SK-N-SH (cell line): ENCODE results near the gene IGF1R. TPM values are rescaled to one million over a fixed set of nuclear protein-coding genes. Genes with fewer than 3 reads are reported as not detected.
A peak's percentile ranks its signal among the peaks of the same experiment; 100 is the strongest.

ENCODE experiments used
- CTCF ChIA-PET: fragments of 300-600, 350-600 bp; formaldehyde crosslinking; extraction: SDS; loops from one replicate; lab custom pipeline; 2021; lab: Yijun Ruan, JAX
- POLR2A ChIA-PET: fragments of 350-600 bp; sonication (Branson Sonifier 250); formaldehyde crosslinking; extraction: SDS; loops from one replicate; lab custom pipeline; 2020; ENCODE audit warnings: antibody characterized with exemption, inconsistent platforms; lab: Yijun Ruan, JAX
- DNase-seq: peaks from one replicate; pipeline ENCODE4 v3.0.0; 2012
- H2AFZ ChIP-seq: fragments of 200-600 bp; sonication (generic); 2 replicates; pipeline ENCODE4 v1.8.1; 2016; ENCODE audit warnings: antibody characterized with exemption, mild to moderate bottlenecking, low read depth
- H3F3A ChIP-seq: fragments of 200-600 bp; sonication (generic); replicated peaks from 2 replicates; pipeline ENCODE3; 2016; ENCODE audit warnings: antibody characterized with exemption, mild to moderate bottlenecking; ENCODE audit not compliant: insufficient read depth
- H3K27ac ChIP-seq, 2 experiments: fragments of 200-500 bp in 1 of 2; fragments of 200-600 bp in 1 of 2; sonication (Bioruptor generic) in 1 of 2; sonication (generic), shearing (Covaris generic) in 1 of 2; 2 replicates each; pipeline versions ENCODE4 v1.5.1 to v1.6.1; 2014 to 2016; ENCODE audit warnings: low read depth in 2 of 2, inconsistent platforms in 1 of 2, low read length in 1 of 2, mild to moderate bottlenecking in 1 of 2, mixed read lengths in 1 of 2
- H3K27me3 ChIP-seq: fragments of 200-600 bp; sonication (generic), shearing (Covaris generic); 2 replicates; pipeline ENCODE4 v1.6.1; 2016; ENCODE audit warnings: mixed run types; ENCODE audit not compliant: insufficient read depth
- H3K36me3 ChIP-seq, 2 experiments: fragments of 200-500 bp in 1 of 2; fragments of 200-600 bp in 1 of 2; sonication (Bioruptor generic) in 1 of 2; sonication (generic) in 1 of 2; replicated peaks in 1 of 2; 2 replicates each; pipeline versions ENCODE3 to v1.5.1; 2014 to 2016; ENCODE audit warnings: low read length in 1 of 2, mild to moderate bottlenecking in 1 of 2; ENCODE audit not compliant: insufficient read depth in 2 of 2, control insufficient read depth in 1 of 2
- H3K4me1 ChIP-seq, 2 experiments: fragments of 200-500 bp in 1 of 2; fragments of 200-600 bp in 1 of 2; sonication (Bioruptor generic) in 1 of 2; sonication (generic), shearing (Covaris generic) in 1 of 2; 2 replicates each; pipeline versions ENCODE4 v1.5.1 to v1.6.1; 2014 to 2016; ENCODE audit warnings: low read depth in 1 of 2, low read length in 1 of 2, mixed run types in 1 of 2; ENCODE audit not compliant: insufficient read depth in 2 of 2, control insufficient read depth in 1 of 2
- H3K4me2 ChIP-seq: fragments of 200-600 bp; sonication (generic), shearing (Covaris generic); 2 replicates; pipeline ENCODE4 v1.6.1; 2017; ENCODE audit warnings: mixed run types
- H3K4me3 ChIP-seq, 2 experiments: fragments of 200-500 bp in 1 of 2; fragments of 200-600 bp in 1 of 2; sonication (Bioruptor generic) in 1 of 2; sonication (generic), shearing (Covaris generic) in 1 of 2; 2 replicates each; pipeline versions ENCODE4 v1.5.1 to v1.8.1; 2014 to 2016; ENCODE audit warnings: low read depth in 2 of 2, inconsistent platforms in 1 of 2, low read length in 1 of 2, mild to moderate bottlenecking in 1 of 2, mixed read lengths in 1 of 2, moderate library complexity in 1 of 2
- H3K79me2 ChIP-seq: fragments of 200-600 bp; sonication (generic); 2 replicates; pipeline ENCODE4 v1.8.1; 2017; ENCODE audit warnings: mild to moderate bottlenecking; ENCODE audit not compliant: insufficient read depth
- H3K9ac ChIP-seq: fragments of 200-600 bp; sonication (generic); 2 replicates; pipeline ENCODE4 v1.6.1; 2017; ENCODE audit warnings: mixed run types
- H3K9me2 ChIP-seq: fragments of 200-600 bp; sonication (generic); 2 replicates; pipeline ENCODE4 v1.6.1; 2017; ENCODE audit warnings: mixed run types
- H3K9me3 ChIP-seq: fragments of 200-600 bp; sonication (generic); 2 replicates; pipeline ENCODE4 v1.6.1; 2017; ENCODE audit warnings: mixed run types, mild to moderate bottlenecking, moderate library complexity
- H4K20me1 ChIP-seq: fragments of 200-600 bp; sonication (generic); 2 replicates; pipeline ENCODE4 v1.6.1; 2017; ENCODE audit warnings: mild to moderate bottlenecking, mixed run types; ENCODE audit not compliant: insufficient read depth
- CHD2 ChIP-seq: fragments of 150-350 bp; IDR thresholded peaks from 2 replicates; pipeline ENCODE4 v1.6.1; 2018; ENCODE audit warnings: low read length; ENCODE audit not compliant: partially characterized antibody
- ELF1 ChIP-seq: IDR thresholded peaks from 2 replicates; pipeline ENCODE4 v1.4.0; 2012
- FOSL2 ChIP-seq: IDR thresholded peaks from 2 replicates; pipeline ENCODE4 v1.4.0; 2012; ENCODE audit warnings: low read depth, mild to moderate bottlenecking, moderate library complexity, borderline replicate concordance
- GATA2 ChIP-seq: sonication (generic); formaldehyde crosslinking; IDR thresholded peaks from 2 replicates; pipeline ENCODE4 v1.5.0; 2020; ENCODE audit warnings: mild to moderate bottlenecking, missing genetic modification reagents
- NFIC ChIP-seq: IDR thresholded peaks from 2 replicates; pipeline ENCODE4 v1.4.0; 2012; ENCODE audit warnings: borderline replicate concordance
- NRF1 ChIP-seq: IDR thresholded peaks from 2 replicates; pipeline ENCODE4 v1.6.1; 2012; ENCODE audit warnings: low read depth, mild to moderate bottlenecking, low read length
- RAD21 ChIP-seq: IDR thresholded peaks from 2 replicates; pipeline ENCODE4 v1.6.1; 2012; ENCODE audit warnings: mild to moderate bottlenecking, low read length
- RXRA ChIP-seq: IDR thresholded peaks from 2 replicates; pipeline ENCODE4 v1.4.0; 2012; ENCODE audit warnings: low read depth, mild to moderate bottlenecking, borderline replicate concordance
- SMC3 ChIP-seq: IDR thresholded peaks from 2 replicates; pipeline ENCODE4 v1.6.1; 2012; ENCODE audit warnings: low read depth, low read length, improper control_type of control experiment
- TCF12 ChIP-seq: IDR thresholded peaks from 2 replicates; pipeline ENCODE4 v1.4.0; 2012
- WGBS: methylation state at CpG from one replicate; pipeline ENCODE4 v1.1.6; 2017; ENCODE audit warnings: low lambda C conversion rate; 5-methylcytosine and 5-hydroxymethylcytosine counted together
- polyA plus RNA-seq, 3 experiments: library from polyadenylated mRNA; depleted of rRNA; stranded (reverse); fragments of >200 nt; gene quantifications; 2 replicates each; pipeline ENCODE4 v1.2.3, GENCODE V29; 2012
- TF ChIP-seq, protein P1 (sequence below): fragments of 200-600 bp; sonication (generic); IDR thresholded peaks from 2 replicates; pipeline ENCODE4 v1.6.1; 2017; ENCODE audit warnings: antibody characterized with exemption, mild to moderate bottlenecking, moderate library complexity

IGF1R gene
- polyA plus RNA-seq, 1 of the 3 experiments (the other 2 are of a cell fraction): 9.5 TPM

GRCh38 chr15:98657721-98658120, 9.4 kb downstream of the IGF1R start:
- no peaks in the 10 kb centered on the region for H3K9me3 ChIP-seq
- peaks cover 65% of the 10 kb centered on the region for H4K20me1 ChIP-seq
- no peaks in the 10 kb centered on the region for H3K36me3 ChIP-seq
- no peaks in the 10 kb centered on the region for H3K27me3 ChIP-seq
- peaks cover 3% of the 10 kb centered on the region for H3F3A ChIP-seq
- WGBS: 55% methylated on average over 4 of the region's 4 CpGs
- CTCF ChIA-PET: interaction anchor here (0.9 to 5.5 kb wide), 10 partner anchors 9 to 215 kb away, joined by 3 to 51 read pairs (median 4); partner anchors contain the start of gene IGF1R
- H3K9me2 ChIP-seq: no peaks in the 10 kb centered on the region
- H3K79me2 ChIP-seq: peaks cover 89% of the 10 kb centered on the region
- H3K27ac ChIP-seq: no peak overlapping the region
- no peak overlapping the region for H3K4me2 ChIP-seq
- no peak overlapping the region for H3K4me3 ChIP-seq
- no peak for DNase-seq
- no peak overlapping the region for H3K9ac ChIP-seq
- POLR2A ChIA-PET: no interaction called here
- H2AFZ ChIP-seq: no peak overlapping the region
- TF ChIP-seq FOSL2: no peak; the same call in 1 of the 2 replicates
- no peak for TF ChIP-seq ELF1
- TF ChIP-seq TCF12: no peak
- TF ChIP-seq, protein P1, sequence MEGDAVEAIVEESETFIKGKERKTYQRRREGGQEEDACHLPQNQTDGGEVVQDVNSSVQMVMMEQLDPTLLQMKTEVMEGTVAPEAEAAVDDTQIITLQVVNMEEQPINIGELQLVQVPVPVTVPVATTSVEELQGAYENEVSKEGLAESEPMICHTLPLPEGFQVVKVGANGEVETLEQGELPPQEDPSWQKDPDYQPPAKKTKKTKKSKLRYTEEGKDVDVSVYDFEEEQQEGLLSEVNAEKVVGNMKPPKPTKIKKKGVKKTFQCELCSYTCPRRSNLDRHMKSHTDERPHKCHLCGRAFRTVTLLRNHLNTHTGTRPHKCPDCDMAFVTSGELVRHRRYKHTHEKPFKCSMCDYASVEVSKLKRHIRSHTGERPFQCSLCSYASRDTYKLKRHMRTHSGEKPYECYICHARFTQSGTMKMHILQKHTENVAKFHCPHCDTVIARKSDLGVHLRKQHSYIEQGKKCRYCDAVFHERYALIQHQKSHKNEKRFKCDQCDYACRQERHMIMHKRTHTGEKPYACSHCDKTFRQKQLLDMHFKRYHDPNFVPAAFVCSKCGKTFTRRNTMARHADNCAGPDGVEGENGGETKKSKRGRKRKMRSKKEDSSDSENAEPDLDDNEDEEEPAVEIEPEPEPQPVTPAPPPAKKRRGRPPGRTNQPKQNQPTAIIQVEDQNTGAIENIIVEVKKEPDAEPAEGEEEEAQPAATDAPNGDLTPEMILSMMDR: no peak
- TF ChIP-seq RXRA: no peak
- TF ChIP-seq NRF1: no peak
- peaks cover 0 to 24% of the 10 kb centered on the region in 2 experiments; a peak in 2 of 4 replicates for H3K4me1 ChIP-seq

GRCh38 chr15:98658831-98659699, 10.7 kb downstream of the IGF1R start:
- no peak overlapping the region for H3K4me3 ChIP-seq
- peak; percentile 75 for DNase-seq

More at GRCh38 chr15:98658831-98659699, 10.7 kb downstream of the IGF1R start:
- TF ChIP-seq GATA2 (CRISPR knock-in tag): peak; percentile 56; the same call in 1 of the 2 replicates
- peak; percentile 17 for TF ChIP-seq CHD2
- TF ChIP-seq SMC3: peak; percentile 64
- no peak for TF ChIP-seq NRF1
- TF ChIP-seq NFIC: no peak
- TF ChIP-seq, protein P1: peak; percentile 94
- peak; percentile 75 for TF ChIP-seq RAD21
- Histone ChIP-seq H4K20me1 (peaks cover 62% of the 10 kb centered on the region), H3K79me2 (peaks cover 88% of the 10 kb centered on the region), H3K4me2 (no peak overlapping the region), H2AFZ (no peak overlapping the region), H3K36me3 (no peaks in the 10 kb centered on the region), H3F3A (no peaks in the 10 kb centered on the region), H3K9ac (no peak overlapping the region), H3K4me1 (peaks cover 0 to 30% of the 10 kb centered on the region in 2 experiments; a peak in 2 of 4 replicates), H3K9me2 (no peaks in the 10 kb centered on the region), H3K27ac (no peak overlapping the region), H3K27me3 (no peaks in the 10 kb centered on the region), H3K9me3 (no peaks in the 10 kb centered on the region)
- ChIA-PET CTCF (interaction anchor here (0.6 to 5.5 kb wide), 41 partner anchors 9 to 407 kb away, joined by 3 to 51 read pairs (median 4); partner anchors contain the start of gene IGF1R), POLR2A (no interaction called here)
- whole genome bisulfite sequencing: 41% methylated on average over 7 of the region's 7 CpGs
